ENCODE measurements around the gene PI16.

PI16 gene

GRCh38 chr6:36957773-36958271, 3.3 kb downstream of the PI16 start:
- DNase-seq (ENCODE audit: low spot score) = no peak

- no peak for DNase-seq (ENCODE audit: low spot score)
Observed at GRCh38 chr6:36958775-36959554, 4.4 kb downstream of the PI16 start.

- DNase-seq (ENCODE audit: low spot score) = no peak
Observed at GRCh38 chr6:36959555-36960250, 5.2 kb downstream of the PI16 start.

- no peak for DNase-seq (ENCODE audit: low spot score)
Observed at GRCh38 chr6:36961441-36962435, 7.2 kb downstream of the PI16 start.

- peak; percentile 70 for DNase-seq (ENCODE audit: low spot score)
Observed at GRCh38 chr6:36962874-36963273, 8.3 kb downstream of the PI16 start.

GRCh38 chr6:36963451-36964290, 9.1 kb downstream of the PI16 start:
- no peak for DNase-seq (ENCODE audit: low spot score)

GRCh38 chr6:36964349-36964748, 9.8 kb downstream of the PI16 start:
- DNase-seq (ENCODE audit: low spot score) = no peak

- DNase-seq (ENCODE audit: low spot score) = no peak
Observed at GRCh38 chr6:36964908-36965307, 10.4 kb downstream of the PI16 start.

GRCh38 chr6:36967301-36967700, 12.8 kb downstream of the PI16 start:
- DNase-seq (ENCODE audit: low spot score) = no peak

GRCh38 chr6:36967757-36968156, 13.2 kb downstream of the PI16 start:
- no peak for DNase-seq (ENCODE audit: low spot score)

GRCh38 chr6:36968266-36968977, 13.9 kb downstream of the PI16 start:
- DNase-seq (ENCODE audit: low spot score) = no peak

- no peak for DNase-seq (ENCODE audit: low spot score)
Observed at GRCh38 chr6:36969240-36969691, 14.7 kb downstream of the PI16 start.

- DNase-seq (ENCODE audit: low spot score) = no peak
Observed at GRCh38 chr6:36969988-36970891, 15.7 kb downstream of the PI16 start.

- DNase-seq (ENCODE audit: low spot score) = no peak
Observed at GRCh38 chr6:36970892-36971842, 16.6 kb downstream of the PI16 start.

- DNase-seq (ENCODE audit: low spot score) = no peak
Observed at GRCh38 chr6:36971921-36972673, 17.6 kb downstream of the PI16 start.

GRCh38 chr6:36973190-36973589, 18.7 kb downstream of the PI16 start:
- DNase-seq (ENCODE audit: low spot score) = no peak

- no peak for DNase-seq (ENCODE audit: low spot score)
Observed at GRCh38 chr6:36973647-36974046, 19.1 kb downstream of the PI16 start.

Data from globus pallidus (tissue), 1 donor.